ENCODE measurements around the gene GPS1.

GPS1 gene

GRCh38 chr17:82097919-82098168 lies 46.1 kb downstream of the GPS1 start:
- TF ChIP-seq, protein P1, sequence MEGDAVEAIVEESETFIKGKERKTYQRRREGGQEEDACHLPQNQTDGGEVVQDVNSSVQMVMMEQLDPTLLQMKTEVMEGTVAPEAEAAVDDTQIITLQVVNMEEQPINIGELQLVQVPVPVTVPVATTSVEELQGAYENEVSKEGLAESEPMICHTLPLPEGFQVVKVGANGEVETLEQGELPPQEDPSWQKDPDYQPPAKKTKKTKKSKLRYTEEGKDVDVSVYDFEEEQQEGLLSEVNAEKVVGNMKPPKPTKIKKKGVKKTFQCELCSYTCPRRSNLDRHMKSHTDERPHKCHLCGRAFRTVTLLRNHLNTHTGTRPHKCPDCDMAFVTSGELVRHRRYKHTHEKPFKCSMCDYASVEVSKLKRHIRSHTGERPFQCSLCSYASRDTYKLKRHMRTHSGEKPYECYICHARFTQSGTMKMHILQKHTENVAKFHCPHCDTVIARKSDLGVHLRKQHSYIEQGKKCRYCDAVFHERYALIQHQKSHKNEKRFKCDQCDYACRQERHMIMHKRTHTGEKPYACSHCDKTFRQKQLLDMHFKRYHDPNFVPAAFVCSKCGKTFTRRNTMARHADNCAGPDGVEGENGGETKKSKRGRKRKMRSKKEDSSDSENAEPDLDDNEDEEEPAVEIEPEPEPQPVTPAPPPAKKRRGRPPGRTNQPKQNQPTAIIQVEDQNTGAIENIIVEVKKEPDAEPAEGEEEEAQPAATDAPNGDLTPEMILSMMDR (IDR thresholded peaks at IDR 0.05; ENCODE audit: low read depth, low read length), result no peak
- no peak for DNase-seq (ENCODE audit: extremely low read depth, low read depth)

GRCh38 chr17:82098169-82098938 lies 46.7 kb downstream of the GPS1 start, which contains the start of gene FASN:
Gene FASN, minus strand, starts transcription at chr17:82098236. Its CDS starts 1,791 bp downstream, at chr17:82096445.
- DNase-seq (ENCODE audit: extremely low read depth, low read depth), result peak; percentile 91
- TF ChIP-seq, protein P1 (IDR thresholded peaks at IDR 0.05; ENCODE audit: low read depth, low read length), result peak; percentile 41

GRCh38 chr17:82098939-82099763 lies 47.5 kb downstream of the GPS1 start:
- TF ChIP-seq, protein P1 (IDR thresholded peaks at IDR 0.05; ENCODE audit: low read depth, low read length), result no peak
- DNase-seq (ENCODE audit: extremely low read depth, low read depth), result no peak

- DNase-seq (ENCODE audit: extremely low read depth, low read depth), result no peak
- TF ChIP-seq, protein P1 (IDR thresholded peaks at IDR 0.05; ENCODE audit: low read depth, low read length), result no peak
Measured at GRCh38 chr17:82100502-82101298, 49.0 kb downstream of the GPS1 start.

DNA sequence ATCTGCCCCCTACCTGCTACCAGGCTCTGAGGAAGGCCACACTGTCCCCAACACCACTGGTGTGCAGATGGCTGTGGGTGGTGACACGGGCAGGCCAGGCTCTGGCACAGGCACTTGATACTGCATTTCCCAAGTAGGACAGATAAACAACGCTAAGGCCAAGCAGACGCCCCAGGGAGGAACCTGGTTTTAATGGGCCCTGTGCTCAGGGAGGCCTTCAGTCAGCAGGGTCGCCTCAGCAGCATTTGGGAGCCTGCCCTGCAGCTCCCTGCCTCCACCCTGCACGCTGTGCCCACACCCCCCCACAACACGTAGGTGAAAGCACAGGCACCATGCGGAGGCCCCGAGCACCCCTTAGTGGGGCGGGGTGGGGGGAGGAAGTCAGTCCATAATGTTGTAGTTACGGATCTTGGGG lies 49.6 kb downstream of the GPS1 start:
- DNase-seq (ENCODE audit: extremely low read depth, low read depth), result no peak
- TF ChIP-seq, protein P1 (IDR thresholded peaks at IDR 0.05; ENCODE audit: low read depth, low read length), result no peak

- no peak for DNase-seq (ENCODE audit: extremely low read depth, low read depth)
- TF ChIP-seq, protein P1 (IDR thresholded peaks at IDR 0.05; ENCODE audit: low read depth, low read length), result no peak
Measured at GRCh38 chr17:82101767-82102679, 50.3 kb downstream of the GPS1 start.
